ENCODE measurements around the gene SLC1A2.

DNA sequence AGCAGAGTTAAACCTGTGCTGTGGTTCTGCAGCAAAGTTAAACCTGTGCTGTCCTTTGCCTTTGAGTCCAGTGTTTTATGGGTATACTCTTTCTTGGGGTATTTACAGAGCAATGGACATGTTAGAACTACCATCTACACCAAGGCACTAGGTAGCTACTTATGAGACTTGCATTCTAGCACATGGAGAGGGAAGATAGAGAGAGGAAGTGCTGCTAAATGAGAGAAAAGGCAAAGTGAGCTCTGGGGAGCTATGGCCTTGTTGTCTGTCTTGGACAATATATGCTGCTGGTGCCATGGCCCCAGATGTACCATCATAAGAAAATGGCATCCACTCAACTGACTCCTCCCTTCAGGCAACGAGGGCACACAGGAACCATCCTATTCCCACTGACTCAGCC is 91.5 kb downstream of the SLC1A2 start:
- TF ChIP-seq CTCF (conservative IDR thresholded peaks at IDR 0.05; ENCODE audit: low read depth, low read length) (no peak), CEBPB (IDR thresholded peaks at IDR 0.05; ENCODE audit: low read depth, low read length) (no peak), BHLHE40 (IDR thresholded peaks at IDR 0.05; ENCODE audit: low read depth, low read length) (no peak), MXI1 (IDR thresholded peaks at IDR 0.05; ENCODE audit: borderline replicate concordance, low read depth, low read length) (no peak), MAZ (IDR thresholded peaks at IDR 0.05; ENCODE audit: borderline replicate concordance, low read depth, low read length) (no peak), POLR2A (IDR thresholded peaks at IDR 0.05; ENCODE audit: low read depth, low read length) (no peak), FOS (IDR thresholded peaks at IDR 0.05; ENCODE audit: low read depth, low read length) (no peak), RAD21 (IDR thresholded peaks at IDR 0.05; ENCODE audit: low read length) (no peak), SMC3 (IDR thresholded peaks at IDR 0.05; ENCODE audit: low read depth, low read length) (no peak), MAFK (IDR thresholded peaks at IDR 0.05; ENCODE audit: low read depth, low read length) (no peak), ELK1 (IDR thresholded peaks at IDR 0.05; ENCODE audit: borderline replicate concordance, low read depth, low read length) (no peak), RFX5 (IDR thresholded peaks at IDR 0.05; ENCODE audit: low read depth, low read length) (no peak)
- TF ChIP-seq, protein P1, sequence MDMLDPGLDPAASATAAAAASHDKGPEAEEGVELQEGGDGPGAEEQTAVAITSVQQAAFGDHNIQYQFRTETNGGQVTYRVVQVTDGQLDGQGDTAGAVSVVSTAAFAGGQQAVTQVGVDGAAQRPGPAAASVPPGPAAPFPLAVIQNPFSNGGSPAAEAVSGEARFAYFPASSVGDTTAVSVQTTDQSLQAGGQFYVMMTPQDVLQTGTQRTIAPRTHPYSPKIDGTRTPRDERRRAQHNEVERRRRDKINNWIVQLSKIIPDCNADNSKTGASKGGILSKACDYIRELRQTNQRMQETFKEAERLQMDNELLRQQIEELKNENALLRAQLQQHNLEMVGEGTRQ (IDR thresholded peaks at IDR 0.05; ENCODE audit: low read depth, low read length), result no peak

Measured in IMR-90 (cell line).